GM23338 (cell line): Measurements from ENCODE around the gene LARGE1.
A peak's percentile ranks its signal among the peaks of the same experiment; 100 is the strongest.

Experiments
- JUNB ChIP-seq: IDR thresholded peaks from one replicate; pipeline ENCODE4 v1.6.1; 2016; ENCODE audit warnings: antibody characterized with exemption; ENCODE audit not compliant: unreplicated experiment
- POLR2AphosphoS5 ChIP-seq: IDR thresholded peaks from 2 replicates; pipeline ENCODE4 v1.6.1; 2016; ENCODE audit warnings: antibody characterized with exemption, low read depth
- TF ChIP-seq, protein P1 (sequence below), 2 experiments: fragments of 200-600 bp in 1 of 2; sonication (generic) in 1 of 2; conservative IDR thresholded peaks; 2 replicates each; pipeline versions ENCODE4 v1.5.1 to v1.6.1; 2016 to 2017; ENCODE audit warnings: antibody characterized with exemption in 2 of 2, low read depth in 2 of 2, mild to moderate bottlenecking in 2 of 2, moderate library complexity in 1 of 2

GRCh38 chr22:33386270-33386669, 534.0 kb downstream of the LARGE1 start:
- TF ChIP-seq POLR2AphosphoS5 (no peak), JUNB (no peak)
- TF ChIP-seq, protein P1, sequence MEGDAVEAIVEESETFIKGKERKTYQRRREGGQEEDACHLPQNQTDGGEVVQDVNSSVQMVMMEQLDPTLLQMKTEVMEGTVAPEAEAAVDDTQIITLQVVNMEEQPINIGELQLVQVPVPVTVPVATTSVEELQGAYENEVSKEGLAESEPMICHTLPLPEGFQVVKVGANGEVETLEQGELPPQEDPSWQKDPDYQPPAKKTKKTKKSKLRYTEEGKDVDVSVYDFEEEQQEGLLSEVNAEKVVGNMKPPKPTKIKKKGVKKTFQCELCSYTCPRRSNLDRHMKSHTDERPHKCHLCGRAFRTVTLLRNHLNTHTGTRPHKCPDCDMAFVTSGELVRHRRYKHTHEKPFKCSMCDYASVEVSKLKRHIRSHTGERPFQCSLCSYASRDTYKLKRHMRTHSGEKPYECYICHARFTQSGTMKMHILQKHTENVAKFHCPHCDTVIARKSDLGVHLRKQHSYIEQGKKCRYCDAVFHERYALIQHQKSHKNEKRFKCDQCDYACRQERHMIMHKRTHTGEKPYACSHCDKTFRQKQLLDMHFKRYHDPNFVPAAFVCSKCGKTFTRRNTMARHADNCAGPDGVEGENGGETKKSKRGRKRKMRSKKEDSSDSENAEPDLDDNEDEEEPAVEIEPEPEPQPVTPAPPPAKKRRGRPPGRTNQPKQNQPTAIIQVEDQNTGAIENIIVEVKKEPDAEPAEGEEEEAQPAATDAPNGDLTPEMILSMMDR (conservative IDR thresholded peaks at IDR 0.05; ENCODE audit: low read depth in 2 of 2): 0 out of 4 replicates have a peak, but pooled peaks of 1 of the 2 experiments have one; percentile 7
